ENCODE data around the gene KCNMB2.

KCNMB2 gene

DNA sequence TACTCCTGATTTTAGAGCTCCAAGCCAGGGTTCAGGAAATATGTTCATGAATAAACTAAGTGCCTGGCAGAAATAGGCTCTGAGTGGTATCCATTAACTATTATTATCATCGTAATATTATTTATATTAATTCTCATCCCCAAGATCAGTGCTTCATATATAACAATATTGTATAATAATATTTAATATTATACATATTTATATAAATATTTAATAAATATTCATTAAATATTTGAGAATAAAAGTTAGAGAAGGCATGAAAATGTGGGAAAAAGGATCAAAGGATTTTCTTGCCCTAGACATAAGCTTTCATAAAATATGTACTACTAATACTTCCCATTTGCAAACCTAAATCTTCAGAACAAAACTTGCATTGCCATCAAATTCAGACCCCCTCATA, 338.9 kb downstream of the KCNMB2 start:
- no peak for DNase-seq (ENCODE audit: low spot score)

DNA sequence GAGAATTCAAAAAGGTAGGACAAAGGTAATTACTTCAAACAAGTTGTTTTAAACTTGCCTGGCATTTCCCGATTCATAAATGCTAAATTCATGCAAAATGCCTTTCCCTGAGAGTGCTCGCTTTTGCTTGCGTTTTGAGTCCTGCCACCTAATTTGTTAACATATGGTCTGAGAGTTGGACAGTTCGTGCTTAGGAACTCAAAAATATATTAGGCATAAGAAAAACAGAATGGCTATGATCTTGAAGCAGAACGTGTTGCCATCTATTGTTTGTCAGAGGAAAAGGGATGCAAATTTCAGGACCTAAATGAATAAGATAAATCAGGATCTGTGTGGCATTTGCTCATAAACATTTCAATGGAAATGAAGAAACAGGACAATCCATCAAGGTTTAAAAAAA, 339.6 kb downstream of the KCNMB2 start:
- no peak for DNase-seq (ENCODE audit: low spot score)

DNA sequence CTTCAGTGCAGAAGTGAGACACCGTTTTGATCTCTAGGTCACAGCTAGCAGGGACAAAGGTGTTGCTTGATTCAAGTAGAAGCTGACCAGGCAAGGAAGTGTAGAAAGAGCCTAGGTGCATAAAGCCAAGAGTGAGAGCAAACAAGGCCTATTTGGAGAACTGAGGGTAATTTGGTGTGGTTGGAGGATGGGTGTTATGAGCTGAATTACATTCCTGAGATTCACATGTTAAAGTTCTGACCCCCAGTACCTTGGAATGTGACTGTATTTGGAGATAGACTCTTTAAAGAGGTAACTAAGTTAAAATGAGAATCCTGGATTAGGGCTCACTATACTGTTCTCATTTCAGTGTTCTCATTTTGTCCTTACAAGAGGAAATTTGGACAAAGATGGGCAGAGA, 344.0 kb downstream of the KCNMB2 start:
- DNase-seq (ENCODE audit: low spot score) = no peak
